Stomach smooth muscle (tissue), 2 donors: Measurements from ENCODE around the gene SLC7A11.
"Not testable (repeated sequence)": the region's sequence is repeated elsewhere in the genome, so short reads cannot be mapped to it uniquely, and the experiment has no call there.

Experiments used
- H3K27ac ChIP-seq: one replicate; pipeline ENCODE4 v1.7.0; 2013; ENCODE audit warnings: mild to moderate bottlenecking, low read length, inconsistent platforms
- H3K27me3 ChIP-seq, 2 donors: one replicate each; pipeline ENCODE4 v1.7.0; 2013; ENCODE audit warnings: low read length in 2 of 2; ENCODE audit not compliant: insufficient read depth in 2 of 2, control insufficient read depth in 1 of 2
- H3K36me3 ChIP-seq, 2 donors: one replicate each; pipeline ENCODE4 v1.7.0; 2013; ENCODE audit warnings: low read length in 2 of 2; ENCODE audit not compliant: control insufficient read depth in 2 of 2, insufficient read depth in 2 of 2
- H3K4me1 ChIP-seq: one replicate; pipeline ENCODE4 v1.7.0; 2013; ENCODE audit warnings: low read length; ENCODE audit not compliant: control insufficient read depth, insufficient read depth
- H3K4me3 ChIP-seq, 2 donors: one replicate each; pipeline ENCODE4 v1.7.0; 2013; ENCODE audit warnings: low read length in 2 of 2
- H3K9ac ChIP-seq, 2 donors: one replicate each; pipeline ENCODE4 v1.7.0; 2013; ENCODE audit warnings: low read length in 2 of 2, mild to moderate bottlenecking in 1 of 2
- H3K9me3 ChIP-seq, 2 donors: one replicate each; pipeline ENCODE4 v1.7.0; 2013; ENCODE audit warnings: low read length in 2 of 2; ENCODE audit not compliant: control insufficient read depth in 2 of 2
- donor health status: healthy.
- donor health status: Pancreatic carcinoma.

SLC7A11 gene

GRCh38 chr4:138243369-138243768 is 1.2 kb upstream of the SLC7A11 start:
- Histone ChIP-seq H3K9ac (no peak overlapping the region), H3K27ac (no peak overlapping the region), H3K27me3 (no peaks in the 10 kb centered on the region), H3K4me3 (no peak overlapping the region), H3K36me3 (no peaks in the 10 kb centered on the region), H3K4me1 (no peaks in the 10 kb centered on the region), H3K9me3 (no peaks in the 10 kb centered on the region)

- H3K9me3 ChIP-seq, result no peaks in the 10 kb centered on the region
- H3K27ac ChIP-seq, result no peak overlapping the region
- H3K4me1 ChIP-seq, result no peaks in the 10 kb centered on the region
- no peaks in the 10 kb centered on the region for H3K27me3 ChIP-seq
- no peaks in the 10 kb centered on the region for H3K36me3 ChIP-seq
- no peak overlapping the region for H3K4me3 ChIP-seq
- H3K9ac ChIP-seq, result no peak overlapping the region
Observed at GRCh38 chr4:138242834-138243156, 646 bp upstream of the SLC7A11 start.

- Histone ChIP-seq H3K36me3 (no peaks in the 10 kb centered on the region), H3K27me3 (no peaks in the 10 kb centered on the region), H3K9ac (no peak overlapping the region), H3K4me3 (peak overlapping the region in 1 of 2 donors; percentile 47), H3K4me1 (no peaks in the 10 kb centered on the region), H3K27ac (no peak overlapping the region), H3K9me3 (no peaks in the 10 kb centered on the region)
Observed at GRCh38 chr4:138241281-138242075, 671 bp downstream of the SLC7A11 start.

DNA sequence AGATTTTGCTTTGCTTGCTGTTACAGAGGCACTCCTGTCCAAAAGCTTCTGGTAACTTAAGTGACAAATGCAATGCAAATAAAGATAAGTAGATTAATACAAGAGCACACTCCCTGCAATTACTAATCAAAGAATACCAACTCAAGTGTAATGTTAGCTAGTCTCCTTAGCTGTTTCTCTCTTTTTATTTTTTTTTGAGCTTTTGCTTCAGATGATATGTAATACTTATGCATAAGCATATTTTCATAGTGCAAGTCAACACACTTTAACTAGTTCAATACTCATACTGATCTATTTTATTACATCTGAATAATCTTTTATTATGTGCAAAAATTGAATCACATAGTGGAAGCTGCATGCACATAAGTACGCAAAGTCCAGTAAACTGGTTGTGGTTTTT is 2.7 kb downstream of the SLC7A11 start:
- no peak overlapping the region for H3K9ac ChIP-seq
- H3K27ac ChIP-seq, result no peak overlapping the region
- H3K4me1 ChIP-seq, result no peaks in the 10 kb centered on the region
- H3K4me3 ChIP-seq, result no peak overlapping the region
- H3K36me3 ChIP-seq, result no peaks in the 10 kb centered on the region
- H3K9me3 ChIP-seq, result no peaks in the 10 kb centered on the region
- no peaks in the 10 kb centered on the region for H3K27me3 ChIP-seq

- Histone ChIP-seq H3K27ac (no peak overlapping the region), H3K9ac (no peak overlapping the region), H3K4me1 (no peaks in the 10 kb centered on the region), H3K4me3 (no peak overlapping the region), H3K36me3 (no peaks in the 10 kb centered on the region), H3K9me3 (no peaks in the 10 kb centered on the region), H3K27me3 (no peaks in the 10 kb centered on the region)
Observed at GRCh38 chr4:138238521-138239292, 3.4 kb downstream of the SLC7A11 start.

GRCh38 chr4:138237132-138237531 is 5.0 kb downstream of the SLC7A11 start:
- not testable (repeated sequence) for H3K27ac ChIP-seq, H3K9ac ChIP-seq, H3K4me3 ChIP-seq, H3K9me3 ChIP-seq, H3K36me3 ChIP-seq, H3K27me3 ChIP-seq, H3K4me1 ChIP-seq

- Histone ChIP-seq H3K27me3 (no peaks in the 10 kb centered on the region), H3K9me3 (no peaks in the 10 kb centered on the region), H3K9ac (no peak overlapping the region), H3K36me3 (no peaks in the 10 kb centered on the region), H3K4me3 (no peak overlapping the region), H3K27ac (no peak overlapping the region), H3K4me1 (no peaks in the 10 kb centered on the region)
Observed at GRCh38 chr4:138236037-138236436, 6.1 kb downstream of the SLC7A11 start.

- Histone ChIP-seq H3K27me3 (no peaks in the 10 kb centered on the region), H3K4me3 (no peak overlapping the region), H3K9me3 (no peaks in the 10 kb centered on the region), H3K4me1 (no peaks in the 10 kb centered on the region), H3K27ac (no peak overlapping the region), H3K9ac (no peak overlapping the region), H3K36me3 (no peaks in the 10 kb centered on the region)
Observed at GRCh38 chr4:138235419-138235952, 6.7 kb downstream of the SLC7A11 start.

- Histone ChIP-seq H3K36me3 (no peaks in the 10 kb centered on the region), H3K27ac (no peak overlapping the region), H3K9me3 (no peaks in the 10 kb centered on the region), H3K9ac (no peak overlapping the region), H3K27me3 (no peaks in the 10 kb centered on the region), H3K4me1 (no peaks in the 10 kb centered on the region), H3K4me3 (no peak overlapping the region)
Observed at GRCh38 chr4:138234248-138234647, 7.9 kb downstream of the SLC7A11 start.

- Histone ChIP-seq H3K27ac (no peak overlapping the region), H3K36me3 (no peaks in the 10 kb centered on the region), H3K9me3 (no peaks in the 10 kb centered on the region), H3K4me3 (no peak overlapping the region), H3K4me1 (no peaks in the 10 kb centered on the region), H3K9ac (no peak overlapping the region), H3K27me3 (no peaks in the 10 kb centered on the region)
Observed at GRCh38 chr4:138233313-138234034, 8.7 kb downstream of the SLC7A11 start.
